SW 1271 (cell line): ENCODE results near the gene COX19.
"Not testable (repeated sequence)": the region's sequence is repeated elsewhere in the genome, so short reads cannot be mapped to it uniquely, and the experiment has no call there.

Source experiments
- DNase-seq, 2 experiments: peaks; one replicate each; lab custom pipeline; 2025; lab: John Stamatoyannopoulos, UW

COX19 gene

GRCh38 chr7:944744-945143 is 30.6 kb downstream of the COX19 start:
- DNase-seq = no peak

- not testable (repeated sequence) for DNase-seq
Measured at GRCh38 chr7:943793-944192, 31.6 kb downstream of the COX19 start.

GRCh38 chr7:940599-941408 is 34.5 kb downstream of the COX19 start:
- no peak for DNase-seq

- DNase-seq = no peak
Measured at GRCh38 chr7:939843-940242, 35.5 kb downstream of the COX19 start.

- DNase-seq = no peak
Measured at GRCh38 chr7:938546-939185, 36.7 kb downstream of the COX19 start.

- DNase-seq = no peak
Measured at GRCh38 chr7:937856-938484, 37.4 kb downstream of the COX19 start.

GRCh38 chr7:936386-937054 is 38.8 kb downstream of the COX19 start:
- DNase-seq = peak in 1 of 2 experiments; percentile 28

GRCh38 chr7:935874-936385 is 39.4 kb downstream of the COX19 start:
- no peak for DNase-seq

GRCh38 chr7:935164-935873 is 40.0 kb downstream of the COX19 start:
- no peak for DNase-seq

GRCh38 chr7:934469-935163 is 40.7 kb downstream of the COX19 start:
- no peak for DNase-seq

- DNase-seq = no peak
Measured at GRCh38 chr7:932651-932975, 42.7 kb downstream of the COX19 start.

GRCh38 chr7:931871-932650 is 43.3 kb downstream of the COX19 start:
- DNase-seq = no peak

GRCh38 chr7:930975-931758 is 44.2 kb downstream of the COX19 start:
- DNase-seq = no peak

GRCh38 chr7:929311-929711 is 46.0 kb downstream of the COX19 start:
- no peak for DNase-seq

GRCh38 chr7:927031-927671 is 48.2 kb downstream of the COX19 start:
- no peak for DNase-seq

GRCh38 chr7:926061-927030 is 49.0 kb downstream of the COX19 start:
- DNase-seq = no peak

- no peak for DNase-seq
Measured at GRCh38 chr7:925601-926000, 49.7 kb downstream of the COX19 start.
